Right ventricle myocardium inferior (tissue), 1 donor: ENCODE data around the gene CADPS. TPM values are rescaled to one million over a fixed set of nuclear protein-coding genes. Genes with fewer than 3 reads are reported as not detected.

ENCODE experiments used
- ATAC-seq: fragments of 200-7000 bp; cut with Tn5 transposase; one replicate; pipeline ENCODE4 v1.9.1; 2020; ENCODE audit warnings: mild to moderate bottlenecking, moderate library complexity
- DNase-seq: peaks from one replicate; pipeline ENCODE4 v3.0.0; 2021; ENCODE audit errors: missing footprints
- intact Hi-C: fragments of 100-400 bp; cut with DNase I; formaldehyde crosslinking; loops from one replicate; pipeline ENCODE4 v1.11.0; 2022
- total RNA-seq: library from RNA; stranded (reverse); fragmentation: NEBNext Ultra II Directional; extraction: Animal tissue kit (Norgen Biotek cat#: 25700); gene quantifications from one replicate; pipeline ENCODE4 v1.2.1, GENCODE V29; 2021
- donor health status: DM: no; HTN: yes; CAD: no; lungs with severe emphysema.

Gene CADPS
- total RNA-seq, 1 donor from 2014 or later, result 10.4 TPM

DNA sequence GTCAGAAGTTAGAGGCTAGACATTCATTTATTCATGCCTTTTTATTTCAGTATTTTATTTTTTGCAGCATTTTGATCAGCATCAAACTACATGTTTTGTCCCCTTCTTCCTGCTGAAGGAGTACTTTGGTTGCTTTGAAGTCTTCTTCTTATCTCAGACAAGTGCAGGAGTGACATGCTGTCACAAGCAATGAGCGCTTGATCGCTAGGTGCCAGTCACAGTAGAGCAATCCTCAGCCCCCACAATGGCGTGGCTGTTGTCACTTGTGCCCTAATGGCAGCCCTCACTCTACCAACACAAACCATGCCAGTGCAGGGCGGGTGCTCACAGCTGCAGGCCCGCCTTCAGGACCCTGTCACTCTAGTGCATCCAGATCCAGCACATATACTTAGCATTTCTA is 317.2 kb downstream of the CADPS start:
- intact Hi-C loops, result no loop called here
- ATAC-seq, result no peak
- no peak for DNase-seq

- DNase-seq (no peak), ATAC-seq (no peak)
- intact Hi-C loops, result no loop called here
Measured at GRCh38 chr3:62557450-62557849, 317.8 kb downstream of the CADPS start.

GRCh38 chr3:62556121-62556815 is 318.9 kb downstream of the CADPS start:
- intact Hi-C loops, result no loop called here
- ATAC-seq, result no peak
- no peak for DNase-seq

- DNase-seq, result no peak
- intact Hi-C loops, result no loop called here
- ATAC-seq, result no peak
Measured at GRCh38 chr3:62554264-62554799, 320.9 kb downstream of the CADPS start.

DNA sequence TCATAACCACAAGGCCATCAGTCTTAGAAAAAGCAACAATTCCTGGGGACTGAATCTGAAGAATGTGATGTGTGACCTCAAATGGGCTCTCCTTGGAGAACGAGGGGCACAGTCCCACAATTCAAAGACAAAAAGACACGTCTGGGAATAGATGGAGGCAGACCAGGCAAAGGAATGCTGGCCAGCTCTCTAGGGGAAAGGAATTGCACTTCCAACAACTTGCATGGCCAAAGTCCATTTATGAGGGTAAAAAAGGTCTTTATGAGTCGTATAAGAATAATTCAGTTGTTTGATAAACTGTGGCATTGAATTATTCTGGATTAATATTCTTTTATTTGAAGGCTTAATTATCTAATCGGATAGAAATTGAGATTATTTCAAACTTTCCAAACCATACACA is 321.4 kb downstream of the CADPS start:
- intact Hi-C loops, result no loop called here
- DNase-seq (no peak), ATAC-seq (no peak)

DNA sequence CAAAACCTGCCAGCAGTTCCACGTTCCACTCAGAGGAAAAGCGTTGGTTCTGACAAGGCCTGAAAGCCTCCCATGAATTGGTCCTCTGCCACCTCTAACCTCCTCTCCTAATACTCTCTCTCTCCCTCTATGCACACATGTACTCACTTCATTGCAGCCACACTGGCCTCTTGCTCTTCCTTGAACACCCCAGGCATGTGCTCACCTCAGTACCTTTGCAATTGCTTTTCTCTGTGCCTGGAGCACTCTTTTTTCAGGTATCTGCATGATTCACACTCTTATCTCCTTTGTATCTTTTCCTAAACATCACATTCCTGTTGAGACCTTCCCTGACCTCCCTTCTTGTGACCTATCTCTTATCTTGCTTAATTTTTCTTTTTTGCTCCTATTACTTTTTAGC is 323.7 kb downstream of the CADPS start:
- intact Hi-C loops, result no loop called here
- DNase-seq (no peak), ATAC-seq (no peak)

DNA sequence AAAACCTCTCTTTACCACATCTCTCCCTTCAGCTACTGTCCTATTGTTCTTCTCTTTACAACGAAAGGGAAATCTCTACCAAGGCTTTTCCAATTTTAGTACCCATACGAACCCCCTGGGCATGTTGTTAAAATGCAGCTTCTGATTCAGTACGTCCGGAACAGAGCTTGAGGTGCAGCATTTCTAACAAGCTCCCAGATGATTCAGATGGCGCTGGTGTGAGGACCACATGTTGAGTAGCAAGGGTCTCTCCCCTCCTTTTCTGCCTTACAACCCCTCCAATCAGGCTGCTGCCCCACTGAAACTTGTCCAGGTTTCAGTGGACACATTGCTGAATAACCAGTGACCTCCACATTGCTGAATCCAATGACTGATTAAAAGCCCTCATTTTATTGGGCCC is 324.8 kb downstream of the CADPS start:
- ATAC-seq (no peak), DNase-seq (no peak)
- intact Hi-C loops, result no loop called here

DNA sequence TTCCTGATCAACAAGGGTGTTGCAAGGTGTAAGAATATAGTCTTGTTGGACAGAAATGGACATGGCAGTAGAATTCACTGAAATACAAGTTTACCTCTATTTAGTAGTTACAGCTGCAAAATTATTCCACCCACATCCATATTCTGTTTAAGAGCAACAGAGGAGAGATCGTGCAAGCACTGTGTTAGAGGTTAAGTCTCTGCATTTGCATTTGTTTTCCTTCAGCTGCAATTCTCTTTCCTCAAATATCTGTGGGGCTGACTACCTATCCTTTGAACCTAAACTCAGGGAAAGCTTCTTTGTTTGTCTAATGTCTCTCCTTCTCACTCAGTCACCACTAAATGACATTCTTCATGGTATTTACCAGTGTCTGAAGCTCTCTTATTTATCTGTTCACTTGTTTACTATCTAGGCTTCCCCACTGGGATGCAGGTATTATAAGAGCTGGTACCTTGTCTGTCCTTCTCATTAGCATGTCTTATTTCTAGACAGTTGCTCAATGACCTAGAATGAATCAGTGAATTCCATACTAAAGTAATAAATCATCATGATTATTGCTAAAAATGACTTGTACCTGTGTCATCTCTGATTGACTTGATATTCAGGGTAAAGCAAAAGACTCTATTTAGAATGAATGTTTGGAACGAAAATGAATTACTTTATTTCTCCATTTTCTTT is 326.5 kb downstream of the CADPS start:
- DNase-seq (no peak), ATAC-seq (no peak)
- intact Hi-C loops, result no loop called here

DNA sequence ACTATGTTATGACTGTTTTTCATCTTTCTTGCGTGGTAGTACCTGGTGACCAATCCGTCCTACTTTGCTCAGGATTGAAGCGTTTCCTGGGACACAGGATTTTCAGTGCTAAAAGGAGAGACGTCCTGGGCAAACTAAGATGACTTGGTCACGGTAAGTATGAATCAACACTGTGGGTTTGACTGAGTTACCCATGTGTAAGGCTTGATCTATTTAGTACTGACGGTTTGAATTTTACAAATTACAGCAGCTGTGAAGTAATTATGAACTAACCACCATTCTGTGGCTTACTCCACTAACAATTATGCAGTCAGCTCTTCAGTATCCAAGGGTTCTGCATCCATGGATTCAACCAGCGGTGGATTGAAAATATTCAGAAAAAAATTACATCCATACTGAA is 328.9 kb downstream of the CADPS start:
- intact Hi-C loops, result no loop called here
- DNase-seq (no peak), ATAC-seq (no peak)

- ATAC-seq, result no peak
- no peak for DNase-seq
- intact Hi-C loops, result no loop called here
Measured at GRCh38 chr3:62542185-62542584, 333.0 kb downstream of the CADPS start.

GRCh38 chr3:62539762-62540161 is 335.5 kb downstream of the CADPS start:
- DNase-seq (no peak), ATAC-seq (no peak)
- intact Hi-C loops, result no loop called here

GRCh38 chr3:62538691-62539356 is 336.4 kb downstream of the CADPS start:
- intact Hi-C loops, result no loop called here
- DNase-seq (no peak), ATAC-seq (no peak)

DNA sequence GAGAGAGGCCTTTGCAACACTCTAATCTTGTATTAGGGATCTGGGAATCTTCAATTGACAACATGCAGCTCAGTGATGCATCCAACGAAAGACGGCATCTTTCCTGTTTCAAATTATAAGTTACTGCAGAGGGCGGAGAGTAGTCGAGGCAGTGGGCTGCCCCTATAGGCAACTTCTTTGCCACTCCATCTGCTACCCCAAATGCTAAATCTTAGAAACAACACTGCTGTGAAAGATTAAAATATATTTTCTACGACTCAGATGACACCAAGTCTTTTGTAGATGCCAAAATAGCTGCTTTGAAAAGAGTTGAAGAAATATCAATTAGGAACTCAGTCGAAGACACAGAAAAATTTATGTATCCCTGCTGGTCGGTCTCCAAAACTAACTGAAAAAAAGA is 340.9 kb downstream of the CADPS start:
- no peak for ATAC-seq
- intact Hi-C loops, result no loop called here
- DNase-seq, result no peak

DNA sequence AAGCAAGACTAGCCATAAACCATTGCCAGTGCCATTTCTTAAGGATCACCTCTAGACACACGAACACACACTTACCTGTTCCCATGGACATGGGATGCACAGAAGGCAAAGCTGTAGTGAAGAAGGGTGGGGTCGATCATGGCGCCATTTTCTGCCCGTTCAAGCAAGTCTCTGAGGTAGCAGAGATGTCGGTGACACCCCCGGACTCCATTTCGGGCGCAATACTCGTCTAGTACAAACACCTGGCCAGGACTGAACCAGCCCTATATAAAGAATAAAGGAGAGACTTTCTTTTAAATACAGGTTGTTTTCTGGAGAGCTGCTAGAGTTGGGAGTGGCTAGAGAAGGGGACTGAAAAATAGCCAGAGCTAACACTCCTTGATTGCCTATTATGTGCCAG is 342.4 kb downstream of the CADPS start:
- no peak for DNase-seq
- no peak for ATAC-seq
- intact Hi-C loops, result no loop called here

- intact Hi-C loops, result no loop called here
- DNase-seq (no peak), ATAC-seq (no peak)
Measured at GRCh38 chr3:62531981-62532380, 343.2 kb downstream of the CADPS start.

GRCh38 chr3:62531493-62531892 is 343.7 kb downstream of the CADPS start:
- no peak for ATAC-seq
- intact Hi-C loops, result no loop called here

GRCh38 chr3:62529230-62529629 is 346.0 kb downstream of the CADPS start:
- DNase-seq, result no peak
- intact Hi-C loops, result no loop called here
- no peak for ATAC-seq

More at GRCh38 chr3:62531493-62531892, 343.7 kb downstream of the CADPS start:
- no peak for DNase-seq

DNA sequence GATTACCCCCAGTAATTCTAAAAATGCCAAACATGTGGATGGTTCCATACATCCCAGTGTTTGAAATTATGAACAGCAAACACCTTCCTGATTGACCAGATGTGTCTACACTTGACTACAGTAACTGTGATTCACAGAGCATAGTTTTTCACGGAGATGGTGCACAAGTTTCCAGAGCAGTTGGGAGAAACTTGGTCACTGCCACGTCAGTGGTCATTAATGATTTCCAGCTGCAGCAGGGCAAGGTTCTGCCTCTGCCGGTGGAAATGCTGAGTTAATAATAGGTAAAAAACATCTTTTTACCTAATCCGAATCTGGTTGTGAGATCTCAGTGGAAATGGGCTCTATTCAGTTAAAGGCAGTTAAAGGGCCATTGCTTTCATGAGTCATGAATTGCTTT is 347.7 kb downstream of the CADPS start:
- no peak for ATAC-seq
- intact Hi-C loops, result no loop called here

DNA sequence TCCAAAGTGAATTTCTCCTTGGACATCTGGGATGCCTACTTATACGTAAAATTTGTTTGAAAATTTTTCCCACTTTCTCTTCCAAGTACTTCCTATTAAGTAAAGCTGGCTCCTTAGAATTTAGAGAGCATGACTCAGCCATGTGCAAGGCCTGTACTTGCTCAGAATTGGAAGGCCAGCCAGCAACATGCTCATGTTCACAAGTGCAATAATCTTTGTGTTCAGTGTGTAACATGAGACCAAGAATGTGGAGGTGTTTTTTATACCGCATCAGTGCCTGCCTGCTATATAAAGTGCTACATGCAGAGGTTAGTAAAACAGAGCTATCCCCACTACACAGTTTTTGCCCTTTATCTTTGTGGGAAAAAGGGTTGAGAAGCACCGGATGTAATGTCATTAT is 349.9 kb downstream of the CADPS start:
- no peak for DNase-seq
- intact Hi-C loops, result no loop called here
- no peak for ATAC-seq

More for the DNA sequence above, 347.7 kb downstream of the CADPS start:
- no peak for DNase-seq

GRCh38 chr3:62523672-62524071 is 351.5 kb downstream of the CADPS start:
- no peak for ATAC-seq
- intact Hi-C loops, result no loop called here
- no peak for DNase-seq
